Sigmoid colon (tissue), 4 donors: Measurements from ENCODE around the gene METAP1D.

Experiments
- CTCF ChIP-seq, 4 experiments: fragments of 450-650 bp in 3 of 4; fragments of 200-600 bp in 1 of 4; IDR thresholded peaks; one replicate each; pipeline ENCODE4 v1.5.1; 2016 to 2019; ENCODE audit warnings: antibody characterized with exemption in 4 of 4, mild to moderate bottlenecking in 3 of 4, moderate library complexity in 2 of 4
- POLR2A ChIP-seq, 2 donors: fragments of 450-650 bp; IDR thresholded peaks; one replicate each; pipeline ENCODE4 v1.6.1; 2016; ENCODE audit warnings: antibody characterized with exemption in 2 of 2, mild to moderate bottlenecking in 2 of 2, moderate library complexity in 2 of 2
- POLR2AphosphoS5 ChIP-seq, 4 donors: sonication (generic); formaldehyde crosslinking; IDR thresholded peaks; one replicate each; pipeline ENCODE4 v1.6.1; 2017; ENCODE audit warnings: antibody characterized with exemption in 4 of 4

GRCh38 chr2:172100080-172100934 is 100.6 kb downstream of the METAP1D start:
- TF ChIP-seq CTCF (IDR thresholded peaks at IDR 0.05) (no peak), POLR2AphosphoS5 (IDR thresholded peaks at IDR 0.05) (no peak), POLR2A (IDR thresholded peaks at IDR 0.05) (no peak)
